Activated CD4-positive, alpha-beta T cell treated with anti-CD3 and anti-CD28 coated beads, Interleukin-2, amount 50 U/mL, for 1 hour (primary cell): ENCODE data around the gene PA2G4.
"Not testable (repeated sequence)": the region's sequence is repeated elsewhere in the genome, so short reads cannot be mapped to it uniquely, and the experiment has no call there.

Source experiments
- DNase-seq: peaks from one replicate; pipeline ENCODE4 v3.0.0-alpha.2; 2020

Gene PA2G4

GRCh38 chr12:56104109-56104814 lies at the start of gene PA2G4:
PA2G4 (plus strand) TSS chr12:56104559; CDS start chr12:56104738, 179 bp downstream.
- DNase-seq = peak; percentile 91

GRCh38 chr12:56059964-56060363 lies 44.4 kb upstream of the PA2G4 start:
- DNase-seq = not testable (repeated sequence)

GRCh38 chr12:56061982-56062381 lies 42.4 kb upstream of the PA2G4 start:
- no peak for DNase-seq

- DNase-seq = no peak
Measured at GRCh38 chr12:56062996-56063395, 41.4 kb upstream of the PA2G4 start.

GRCh38 chr12:56071648-56072047 lies 32.7 kb upstream of the PA2G4 start:
- no peak for DNase-seq

- DNase-seq = no peak
Measured at GRCh38 chr12:56074396-56074795, 30.0 kb upstream of the PA2G4 start.

GRCh38 chr12:56077966-56078365 lies 26.4 kb upstream of the PA2G4 start:
- DNase-seq = not testable (repeated sequence)

- no peak for DNase-seq
Measured at GRCh38 chr12:56078427-56078826, 25.9 kb upstream of the PA2G4 start.

- DNase-seq = peak; percentile 51
Measured at GRCh38 chr12:56078931-56079722, 25.2 kb upstream of the PA2G4 start.

GRCh38 chr12:56079723-56080555 lies 24.4 kb upstream of the PA2G4 start, which contains the start of gene ERBB3:
ERBB3 (plus strand) TSS chr12:56080165; CDS start chr12:56080301, 136 bp downstream.
- DNase-seq = peak; percentile 59

GRCh38 chr12:56080556-56081138 lies 23.7 kb upstream of the PA2G4 start:
- DNase-seq = no peak

GRCh38 chr12:56081393-56082347 lies 22.7 kb upstream of the PA2G4 start:
- DNase-seq = no peak

GRCh38 chr12:56082382-56082781 lies 22.0 kb upstream of the PA2G4 start:
- no peak for DNase-seq

GRCh38 chr12:56082967-56083366 lies 21.4 kb upstream of the PA2G4 start:
- DNase-seq = no peak

- no peak for DNase-seq
Measured at GRCh38 chr12:56084958-56085543, 19.3 kb upstream of the PA2G4 start.

- DNase-seq = no peak
Measured at GRCh38 chr12:56086096-56086495, 18.3 kb upstream of the PA2G4 start.

GRCh38 chr12:56086608-56087007 lies 17.8 kb upstream of the PA2G4 start:
- DNase-seq = no peak

GRCh38 chr12:56087220-56087619 lies 17.1 kb upstream of the PA2G4 start:
- no peak for DNase-seq

GRCh38 chr12:56097738-56098137 lies 6.6 kb upstream of the PA2G4 start:
- no peak for DNase-seq

- DNase-seq = no peak
Measured at GRCh38 chr12:56098592-56098991, 5.8 kb upstream of the PA2G4 start.

GRCh38 chr12:56099787-56100186 lies 4.6 kb upstream of the PA2G4 start:
- DNase-seq = no peak
